Measurements from ENCODE around the gene VWCE.

GRCh38 chr11:61295596-61295926, 445 bp upstream of the VWCE start:
- TF ChIP-seq EZH2 (IDR thresholded peaks at IDR 0.05; ENCODE audit: insufficient read depth, poor library complexity, severe bottlenecking) = no peak
- TF ChIP-seq EZH2phosphoT487 (IDR thresholded peaks at IDR 0.05; ENCODE audit: insufficient read depth, low read depth) = no peak

Measured in GM23248 (cell line).